ENCODE results near the gene EML1.

DNA sequence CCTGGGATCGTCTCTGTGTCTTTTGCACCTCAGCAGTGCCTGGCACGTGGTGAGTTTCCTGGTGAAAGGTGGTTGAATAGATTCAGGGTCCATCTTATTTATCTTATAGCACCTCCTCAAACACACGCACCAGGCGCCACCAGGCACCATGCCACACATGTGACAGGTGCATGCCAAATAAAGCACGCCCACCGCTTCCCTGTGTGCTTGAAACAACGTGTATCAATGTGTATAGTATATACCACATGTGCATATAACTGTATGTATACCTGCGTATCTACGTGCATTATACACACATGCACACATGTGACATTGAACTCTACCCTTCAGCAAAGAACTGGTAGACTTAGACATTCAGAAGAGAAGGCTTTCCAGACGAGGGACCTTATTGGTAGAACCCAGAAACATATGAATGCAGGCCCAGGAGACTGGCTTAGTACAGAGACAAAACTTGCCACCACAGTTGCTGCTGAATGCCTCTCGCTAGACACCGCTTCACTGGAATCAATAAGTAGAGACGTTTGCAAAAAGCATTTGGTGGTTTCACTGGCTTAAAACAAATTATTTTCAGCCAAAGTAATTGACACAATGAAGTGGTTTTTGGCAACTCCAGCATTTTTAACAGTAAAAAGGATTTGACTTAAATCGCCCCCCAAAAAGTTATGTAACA lies 10.0 kb downstream of the EML1 start:
- TF ChIP-seq, protein P1, sequence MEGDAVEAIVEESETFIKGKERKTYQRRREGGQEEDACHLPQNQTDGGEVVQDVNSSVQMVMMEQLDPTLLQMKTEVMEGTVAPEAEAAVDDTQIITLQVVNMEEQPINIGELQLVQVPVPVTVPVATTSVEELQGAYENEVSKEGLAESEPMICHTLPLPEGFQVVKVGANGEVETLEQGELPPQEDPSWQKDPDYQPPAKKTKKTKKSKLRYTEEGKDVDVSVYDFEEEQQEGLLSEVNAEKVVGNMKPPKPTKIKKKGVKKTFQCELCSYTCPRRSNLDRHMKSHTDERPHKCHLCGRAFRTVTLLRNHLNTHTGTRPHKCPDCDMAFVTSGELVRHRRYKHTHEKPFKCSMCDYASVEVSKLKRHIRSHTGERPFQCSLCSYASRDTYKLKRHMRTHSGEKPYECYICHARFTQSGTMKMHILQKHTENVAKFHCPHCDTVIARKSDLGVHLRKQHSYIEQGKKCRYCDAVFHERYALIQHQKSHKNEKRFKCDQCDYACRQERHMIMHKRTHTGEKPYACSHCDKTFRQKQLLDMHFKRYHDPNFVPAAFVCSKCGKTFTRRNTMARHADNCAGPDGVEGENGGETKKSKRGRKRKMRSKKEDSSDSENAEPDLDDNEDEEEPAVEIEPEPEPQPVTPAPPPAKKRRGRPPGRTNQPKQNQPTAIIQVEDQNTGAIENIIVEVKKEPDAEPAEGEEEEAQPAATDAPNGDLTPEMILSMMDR (IDR thresholded peaks at IDR 0.05; ENCODE audit: poor library complexity, severe bottlenecking): no peak
- no peak for TF ChIP-seq MXI1 (conservative IDR thresholded peaks at IDR 0.05; ENCODE audit: poor library complexity, severe bottlenecking)
- no peak for TF ChIP-seq EP300 (conservative IDR thresholded peaks at IDR 0.05; ENCODE audit: poor library complexity, severe bottlenecking)
- TF ChIP-seq, protein P2, sequence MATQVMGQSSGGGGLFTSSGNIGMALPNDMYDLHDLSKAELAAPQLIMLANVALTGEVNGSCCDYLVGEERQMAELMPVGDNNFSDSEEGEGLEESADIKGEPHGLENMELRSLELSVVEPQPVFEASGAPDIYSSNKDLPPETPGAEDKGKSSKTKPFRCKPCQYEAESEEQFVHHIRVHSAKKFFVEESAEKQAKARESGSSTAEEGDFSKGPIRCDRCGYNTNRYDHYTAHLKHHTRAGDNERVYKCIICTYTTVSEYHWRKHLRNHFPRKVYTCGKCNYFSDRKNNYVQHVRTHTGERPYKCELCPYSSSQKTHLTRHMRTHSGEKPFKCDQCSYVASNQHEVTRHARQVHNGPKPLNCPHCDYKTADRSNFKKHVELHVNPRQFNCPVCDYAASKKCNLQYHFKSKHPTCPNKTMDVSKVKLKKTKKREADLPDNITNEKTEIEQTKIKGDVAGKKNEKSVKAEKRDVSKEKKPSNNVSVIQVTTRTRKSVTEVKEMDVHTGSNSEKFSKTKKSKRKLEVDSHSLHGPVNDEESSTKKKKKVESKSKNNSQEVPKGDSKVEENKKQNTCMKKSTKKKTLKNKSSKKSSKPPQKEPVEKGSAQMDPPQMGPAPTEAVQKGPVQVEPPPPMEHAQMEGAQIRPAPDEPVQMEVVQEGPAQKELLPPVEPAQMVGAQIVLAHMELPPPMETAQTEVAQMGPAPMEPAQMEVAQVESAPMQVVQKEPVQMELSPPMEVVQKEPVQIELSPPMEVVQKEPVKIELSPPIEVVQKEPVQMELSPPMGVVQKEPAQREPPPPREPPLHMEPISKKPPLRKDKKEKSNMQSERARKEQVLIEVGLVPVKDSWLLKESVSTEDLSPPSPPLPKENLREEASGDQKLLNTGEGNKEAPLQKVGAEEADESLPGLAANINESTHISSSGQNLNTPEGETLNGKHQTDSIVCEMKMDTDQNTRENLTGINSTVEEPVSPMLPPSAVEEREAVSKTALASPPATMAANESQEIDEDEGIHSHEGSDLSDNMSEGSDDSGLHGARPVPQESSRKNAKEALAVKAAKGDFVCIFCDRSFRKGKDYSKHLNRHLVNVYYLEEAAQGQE (IDR thresholded peaks at IDR 0.05; ENCODE audit: borderline replicate concordance): no peak
- TF ChIP-seq RAD21 (conservative IDR thresholded peaks at IDR 0.05): no peak
- no peak for TF ChIP-seq EZH2 (IDR thresholded peaks at IDR 0.05; ENCODE audit: borderline replicate concordance, insufficient read depth, low read length, poor library complexity, severe bottlenecking)

Measured in neural cell (in vitro differentiated cells).